OCI-M2 (cell line): Measurements from ENCODE around the gene ATP10A.
"Not testable (repeated sequence)": the region's sequence is repeated elsewhere in the genome, so short reads cannot be mapped to it uniquely, and the experiment has no call there.

Source experiments
- DNase-seq: peaks from one replicate; lab custom pipeline; 2025; ENCODE audit not compliant: unreplicated experiment; lab: John Stamatoyannopoulos, UW

Gene ATP10A

DNA sequence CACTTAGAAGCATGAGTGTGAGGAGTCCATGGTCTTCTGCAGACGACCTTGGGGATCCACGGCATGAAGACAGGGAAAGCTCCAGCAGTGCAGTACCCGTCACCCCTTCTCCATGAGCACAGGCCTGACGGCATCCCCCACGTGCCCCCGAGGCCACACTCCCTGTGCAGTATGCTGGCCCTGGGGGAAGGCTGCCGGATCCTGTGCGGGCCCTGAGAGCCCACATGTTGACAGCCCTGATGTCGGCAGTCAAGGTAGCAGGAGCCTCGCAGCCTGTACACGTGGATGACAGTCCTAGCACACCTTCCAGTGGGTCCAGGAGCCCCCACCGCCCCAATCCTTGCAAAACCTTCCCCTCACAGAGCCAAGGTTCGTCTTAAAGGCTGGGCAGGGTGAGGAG lies 195.3 kb downstream of the ATP10A start:
- no peak for DNase-seq

DNA sequence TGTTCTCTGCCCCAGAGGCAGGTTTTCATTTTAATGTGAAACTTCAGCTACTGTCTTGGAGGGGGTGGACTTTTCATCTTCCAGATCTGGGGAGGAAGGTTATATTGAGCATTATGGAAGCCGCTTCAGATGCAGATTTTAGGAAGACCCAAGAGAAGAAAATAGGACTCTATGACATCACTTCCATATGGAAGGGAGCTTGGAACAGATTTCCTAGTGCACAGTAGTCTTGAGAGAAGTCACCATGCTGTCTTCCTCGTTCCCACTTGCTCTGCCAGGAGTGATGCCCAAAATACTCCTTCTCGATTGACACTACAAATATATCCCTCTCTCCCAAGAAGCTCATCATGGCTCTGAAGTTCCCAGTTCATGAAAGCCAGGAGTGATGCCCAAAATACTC lies 197.2 kb downstream of the ATP10A start:
- no peak for DNase-seq

DNA sequence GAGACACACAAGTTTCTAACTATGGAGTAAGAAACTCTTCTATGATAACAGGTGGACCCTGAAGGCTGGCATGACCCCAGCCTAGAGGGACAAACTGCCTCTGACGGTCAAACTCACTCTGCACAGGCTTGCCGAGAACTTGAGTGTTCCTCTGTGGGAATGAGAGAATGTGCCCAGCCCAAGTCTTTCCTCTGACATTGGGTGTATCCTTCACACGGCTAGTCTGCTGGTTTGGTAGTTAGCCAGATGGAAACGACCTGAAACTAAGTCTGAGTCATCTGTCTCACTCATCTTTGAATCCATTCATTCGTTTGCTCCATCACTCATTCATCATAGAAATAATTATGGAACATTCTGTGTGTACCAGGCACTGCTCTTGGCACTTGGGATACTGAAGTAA lies 198.4 kb downstream of the ATP10A start:
- DNase-seq, result no peak

DNA sequence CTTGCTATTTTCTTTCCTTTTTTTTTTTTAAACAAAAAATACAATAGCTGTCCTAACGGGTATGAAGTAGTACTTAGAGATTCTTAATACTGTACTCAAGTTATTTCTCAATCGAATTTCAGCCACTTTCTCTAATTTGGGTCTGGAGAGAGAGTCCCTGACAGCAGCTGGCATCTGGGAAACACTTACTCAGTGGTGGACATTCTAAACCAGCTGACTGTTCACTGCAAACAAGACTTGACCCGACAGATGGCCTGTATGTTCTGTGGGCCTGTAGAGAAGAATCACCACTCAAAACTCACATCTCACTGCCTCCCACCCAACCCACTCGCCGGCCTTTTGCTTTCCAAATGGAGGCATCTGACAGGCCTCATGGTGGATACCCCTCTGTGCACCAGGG lies 199.6 kb downstream of the ATP10A start:
- no peak for DNase-seq

DNA sequence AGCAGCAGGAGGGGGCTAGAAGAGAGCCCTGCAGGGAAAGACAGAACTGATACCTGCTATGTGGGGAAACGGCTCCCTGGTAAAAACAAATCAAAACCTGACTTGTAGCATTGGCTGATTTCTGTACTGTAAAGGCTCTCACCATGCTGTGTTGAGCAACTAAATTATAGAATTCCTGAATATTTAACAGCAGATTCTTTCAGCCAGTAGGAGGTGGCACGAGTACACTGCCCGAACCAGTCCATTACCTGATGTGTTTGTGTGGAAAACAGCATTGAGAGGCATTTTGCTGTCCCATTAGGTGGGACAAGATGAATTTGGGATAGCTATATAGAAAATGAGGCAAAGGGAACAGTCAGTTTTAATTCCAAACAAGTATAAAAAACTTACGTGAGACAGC lies 201.2 kb downstream of the ATP10A start:
- no peak for DNase-seq

DNA sequence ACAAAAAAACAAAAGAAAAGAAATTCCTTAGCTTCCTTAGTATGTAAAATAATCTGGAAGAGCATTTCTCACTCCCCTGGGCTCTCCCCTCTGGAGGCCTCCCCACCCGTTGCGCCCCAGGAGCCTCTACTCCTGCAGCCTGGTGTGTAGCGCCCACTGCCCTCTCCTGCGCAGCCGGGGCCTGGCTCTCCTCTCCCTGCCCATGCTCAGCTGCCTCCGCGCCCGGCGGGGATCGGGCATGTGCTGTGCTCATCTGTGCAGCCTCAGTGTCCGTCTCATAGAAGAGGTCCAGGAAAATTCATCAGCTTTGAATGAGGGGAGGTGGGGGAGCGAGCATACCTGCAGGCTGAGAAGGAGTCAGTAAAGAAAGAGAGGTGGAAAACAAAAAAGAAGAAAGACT lies 203.9 kb downstream of the ATP10A start:
- no peak for DNase-seq

DNA sequence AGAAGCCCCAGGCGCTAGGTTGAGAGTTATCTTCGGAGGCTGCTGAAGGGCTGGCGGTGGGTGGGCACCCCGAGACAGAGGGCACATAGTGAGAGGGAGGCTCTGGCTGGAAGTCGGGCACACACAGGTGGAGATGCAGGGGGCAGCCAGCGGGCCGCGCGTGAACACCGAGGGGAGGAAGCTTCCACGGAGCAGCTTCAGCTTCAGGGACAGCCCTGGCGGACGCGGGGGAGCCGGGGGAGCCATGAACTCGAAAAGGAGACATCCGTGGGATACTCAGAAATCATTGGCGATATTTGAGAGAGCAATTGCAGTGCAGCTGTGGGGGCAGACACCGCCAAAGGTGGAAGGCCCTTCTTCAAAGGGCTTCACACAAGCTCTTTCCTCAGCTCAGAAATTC lies 204.6 kb downstream of the ATP10A start:
- no peak for DNase-seq

DNA sequence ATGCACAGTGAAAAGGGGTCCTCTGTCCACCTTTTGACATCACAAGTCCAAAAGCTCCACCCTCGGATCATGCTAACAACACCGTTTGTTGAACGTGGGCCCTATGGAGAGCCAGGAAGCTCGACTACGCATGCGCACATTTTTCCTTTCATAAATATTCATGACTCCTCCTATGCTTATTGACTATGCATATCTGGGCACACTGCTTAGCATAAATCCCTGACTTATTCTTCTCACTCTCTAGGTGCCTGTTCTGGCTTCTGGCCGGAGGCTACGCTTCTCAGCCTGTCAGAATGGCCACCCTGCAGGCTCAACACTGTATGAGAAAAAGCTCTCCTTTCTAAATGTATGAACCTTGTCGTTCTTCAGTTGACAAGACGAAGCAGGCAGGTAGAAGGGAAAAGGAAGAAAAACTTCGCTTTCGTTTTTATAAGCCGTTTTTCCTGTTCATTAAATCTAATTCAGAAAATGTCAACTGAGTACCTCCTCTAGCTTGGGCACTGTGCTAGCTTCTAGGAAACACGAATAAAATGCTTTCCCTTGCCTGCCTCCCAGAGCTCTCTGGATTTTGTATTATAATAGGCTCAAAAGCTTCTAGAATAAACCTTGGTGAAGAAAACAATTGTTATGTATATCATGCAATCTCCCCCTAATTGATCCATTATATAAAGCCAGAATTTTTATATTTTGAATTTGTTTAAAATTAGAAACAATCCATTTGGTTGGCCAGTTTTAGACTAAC lies 207.7 kb downstream of the ATP10A start:
- DNase-seq, result no peak

DNA sequence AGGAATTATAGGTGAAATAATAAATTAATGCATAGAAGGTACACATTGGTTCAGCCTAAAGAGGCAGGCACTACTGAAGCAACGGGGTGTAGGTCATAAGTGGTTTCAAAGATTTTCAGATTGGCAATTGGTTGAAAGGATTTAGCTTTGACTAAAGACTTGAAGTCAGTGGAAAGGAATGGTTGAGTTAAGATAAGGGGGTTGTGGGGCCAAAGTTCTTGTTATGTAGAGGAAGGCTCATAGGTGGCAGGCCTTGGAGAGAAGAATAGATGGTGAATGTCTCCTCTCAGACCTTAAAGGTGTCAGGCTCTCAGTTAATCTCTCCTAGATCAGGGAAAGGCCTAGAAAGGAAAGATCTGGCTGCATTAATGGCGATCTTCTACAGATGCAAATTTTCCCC lies 209.8 kb downstream of the ATP10A start:
- DNase-seq, result no peak

DNA sequence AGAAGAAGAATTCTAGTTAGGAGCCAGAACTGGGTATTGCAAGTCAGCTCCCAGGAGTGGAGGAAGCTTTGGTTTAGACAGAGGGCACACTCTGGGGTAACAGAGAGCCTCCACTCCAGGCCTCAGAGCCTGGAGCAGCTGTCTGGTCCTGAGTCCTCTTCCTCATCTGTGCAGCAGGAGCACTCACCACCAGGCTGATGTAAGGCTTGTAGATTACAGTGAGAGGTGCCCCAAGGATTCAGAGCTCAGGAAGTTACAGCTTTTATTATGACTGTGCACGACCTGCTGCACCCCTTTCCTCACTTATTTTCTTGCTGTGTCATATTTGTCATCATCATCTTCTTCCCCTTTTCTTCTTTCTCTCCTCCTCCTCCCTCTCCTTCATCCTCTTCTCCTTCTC lies 210.4 kb downstream of the ATP10A start:
- no peak for DNase-seq

DNA sequence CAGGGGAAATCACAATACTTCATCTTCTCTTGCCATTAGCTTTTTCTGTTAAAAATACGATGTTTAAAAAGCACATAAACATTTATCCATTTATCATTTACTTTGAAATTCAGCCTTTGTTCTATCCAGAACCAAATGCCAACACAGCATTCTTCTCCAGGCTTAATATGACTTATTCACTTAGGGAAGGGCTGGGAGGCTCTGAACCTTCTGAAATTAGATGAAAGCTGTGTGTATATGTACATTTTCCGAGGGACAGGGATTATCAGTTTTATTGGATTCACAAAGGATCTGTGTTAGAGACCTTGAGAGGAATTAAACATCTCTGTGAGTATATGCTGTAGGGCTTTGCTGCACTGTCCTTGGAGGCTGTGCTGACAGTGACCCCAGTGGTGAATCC lies 213.7 kb downstream of the ATP10A start:
- DNase-seq, result no peak

DNA sequence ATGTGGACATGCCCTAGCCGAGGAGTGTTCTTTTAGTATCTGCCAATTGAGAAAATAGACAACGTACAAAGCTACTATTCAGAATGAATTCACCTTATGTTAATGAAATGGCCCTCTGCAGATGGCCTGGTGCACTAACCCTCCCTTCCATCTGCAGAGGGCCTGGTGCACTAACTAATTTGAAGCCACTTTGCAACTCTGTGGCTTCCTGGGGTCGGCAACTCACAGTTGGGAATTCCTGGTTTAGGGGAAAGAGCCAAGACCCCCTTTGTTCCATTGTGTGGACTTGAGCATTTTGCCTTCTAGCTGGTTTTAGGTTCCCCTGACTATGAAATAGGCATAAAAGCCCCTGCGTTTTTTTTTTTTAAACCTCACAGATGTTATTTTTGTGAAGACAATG lies 220.0 kb downstream of the ATP10A start:
- no peak for DNase-seq

DNA sequence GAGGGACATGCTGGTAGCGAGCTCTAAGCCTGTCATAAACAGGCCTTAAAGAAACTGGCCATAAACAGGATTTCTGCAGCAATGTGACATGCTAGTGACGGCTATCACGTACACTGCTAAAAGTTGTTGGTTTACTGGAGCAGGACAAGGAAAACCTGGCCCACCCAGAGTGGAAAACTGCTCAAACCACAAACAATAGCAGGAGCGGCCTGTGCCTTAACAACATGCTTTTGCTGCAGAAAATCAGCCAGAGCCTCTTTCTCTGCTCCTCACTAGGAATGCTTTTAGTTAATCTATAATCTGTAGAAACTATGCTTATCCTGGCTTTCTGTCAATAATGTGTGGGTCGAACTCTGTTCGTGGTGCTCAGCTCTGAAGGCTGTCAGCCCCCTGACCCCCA lies 221.4 kb downstream of the ATP10A start:
- DNase-seq, result no peak

DNA sequence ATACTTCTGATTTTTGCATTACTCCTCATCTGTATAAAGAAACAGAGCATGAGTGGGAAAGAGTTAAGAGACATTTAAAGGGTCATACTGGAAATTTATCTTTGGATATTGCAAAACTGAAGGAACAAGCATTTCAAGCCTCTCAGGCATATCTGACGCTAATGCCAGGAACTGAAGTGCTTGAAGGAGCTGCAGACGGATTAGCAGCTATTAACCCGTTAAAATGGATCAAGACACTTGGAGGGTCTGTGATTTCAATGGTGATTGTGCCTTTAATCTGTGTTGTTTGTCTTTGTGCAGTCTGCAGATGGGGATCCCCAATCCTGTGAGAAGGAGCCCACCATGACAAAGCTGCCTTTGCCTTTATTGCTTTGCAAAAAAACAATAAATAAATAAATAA lies 221.8 kb downstream of the ATP10A start:
- DNase-seq, result no peak

DNA sequence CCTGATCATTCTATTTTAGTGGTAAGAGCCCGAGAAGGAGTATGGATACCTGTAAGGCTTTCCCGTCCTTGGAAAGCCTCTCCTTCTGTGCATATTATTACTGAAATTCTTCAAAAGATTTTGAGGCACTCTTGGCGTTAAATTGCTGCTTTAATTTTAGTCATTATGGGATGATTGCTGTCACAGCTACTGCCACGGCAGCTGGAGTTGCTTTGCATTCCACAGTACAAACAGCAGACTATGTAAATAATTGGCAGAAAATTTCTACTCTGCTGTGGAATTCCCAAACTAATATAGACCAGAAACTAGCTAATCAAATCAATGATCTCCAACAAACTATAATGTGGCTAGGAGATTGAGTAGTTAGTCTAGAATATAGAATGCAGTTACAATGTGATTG lies 222.2 kb downstream of the ATP10A start:
- not testable (repeated sequence) for DNase-seq

DNA sequence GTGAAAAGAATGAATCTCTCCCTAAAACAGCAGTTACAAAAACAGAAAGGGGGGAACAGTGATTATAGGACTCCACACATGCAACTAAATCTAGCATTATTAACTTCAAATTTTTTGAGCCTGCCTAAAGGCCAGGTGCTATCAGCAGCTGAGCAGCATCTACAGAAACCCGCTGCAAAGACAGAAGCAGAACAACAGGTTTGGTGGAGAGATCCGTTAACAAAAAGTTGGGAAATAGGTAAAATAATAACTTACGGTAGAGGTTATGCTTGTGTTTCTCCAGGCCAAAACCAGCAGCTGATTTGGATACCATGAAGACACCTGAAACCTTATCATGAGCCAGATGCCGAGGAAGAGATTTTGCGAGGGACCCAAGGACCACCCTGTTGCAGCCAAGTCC lies 222.7 kb downstream of the ATP10A start:
- no peak for DNase-seq

DNA sequence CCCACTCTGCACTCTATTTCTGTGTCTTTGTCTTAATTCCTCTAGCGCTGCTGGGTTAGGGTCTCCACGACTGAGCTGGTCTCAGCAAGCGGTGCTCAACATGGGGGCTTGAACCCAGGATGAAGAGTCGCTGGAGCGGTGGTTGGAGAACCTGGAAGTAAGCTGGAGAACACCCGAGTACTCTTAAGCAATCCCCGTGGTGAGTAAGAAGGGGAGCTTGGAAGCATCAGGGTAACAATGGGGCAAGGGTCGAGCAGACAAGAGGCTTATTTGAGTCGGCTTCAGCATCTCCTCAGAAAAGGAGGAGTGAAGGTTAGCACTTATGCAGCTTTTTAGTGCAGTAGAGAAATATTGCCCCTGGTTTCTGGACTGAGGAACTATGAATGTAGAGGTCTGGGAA lies 226.6 kb downstream of the ATP10A start:
- not testable (repeated sequence) for DNase-seq

DNA sequence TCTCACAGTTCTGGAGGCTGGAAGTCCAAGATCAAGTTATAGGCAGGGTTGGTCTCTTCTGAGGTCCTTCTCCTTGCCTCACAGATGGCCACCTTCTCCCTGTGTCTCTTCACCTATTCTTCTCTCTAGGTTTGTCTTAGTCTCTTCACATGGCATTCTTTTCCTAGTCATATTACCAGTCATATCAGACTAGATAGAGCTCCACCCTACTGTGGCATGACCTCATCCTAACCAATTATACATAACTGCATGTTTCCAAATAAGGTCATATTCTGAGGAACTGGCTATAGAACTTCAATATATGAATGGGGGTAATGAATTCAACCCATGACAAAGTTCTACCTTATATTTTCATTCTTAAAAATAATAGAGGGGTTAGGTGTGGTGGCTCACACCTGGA lies 227.9 kb downstream of the ATP10A start:
- no peak for DNase-seq

DNA sequence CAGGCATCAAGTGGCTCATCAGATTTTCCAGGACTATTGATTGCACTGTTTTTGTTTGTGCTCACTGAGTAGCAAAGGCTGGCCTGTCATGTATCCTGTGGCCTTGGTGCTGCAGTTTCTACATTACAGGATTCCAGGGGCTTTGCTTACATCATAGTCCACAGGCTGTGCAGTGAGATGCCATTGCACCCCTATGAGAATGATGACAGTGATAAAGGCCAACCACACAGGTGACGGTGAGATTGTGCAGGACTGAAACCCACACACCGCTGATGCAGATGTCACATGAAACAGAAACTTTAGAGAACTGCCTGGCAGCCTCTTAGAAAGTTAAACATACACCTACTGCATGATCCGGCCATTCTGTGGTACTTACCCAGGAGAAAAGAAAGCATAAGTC lies 229.3 kb downstream of the ATP10A start:
- no peak for DNase-seq

DNA sequence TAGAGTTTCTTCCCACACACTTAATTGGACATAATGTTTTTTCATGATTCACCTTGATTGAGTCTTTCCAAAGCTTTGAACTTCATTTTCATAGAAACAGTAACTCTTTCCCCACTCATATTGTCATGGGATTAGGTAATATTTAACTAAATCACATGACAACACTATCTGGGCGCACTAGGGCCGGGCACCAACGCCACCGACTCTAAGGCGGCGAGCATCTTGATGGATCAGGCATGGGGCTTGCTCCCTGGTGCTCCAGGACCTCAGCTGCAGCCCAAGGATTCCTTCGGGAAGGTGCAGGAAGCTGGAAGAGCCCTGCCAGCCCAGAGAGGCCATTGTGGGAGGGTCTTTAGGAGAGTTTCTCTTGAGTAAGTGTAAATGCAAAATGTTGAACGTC lies 231.2 kb downstream of the ATP10A start:
- DNase-seq, result no peak
